ENCODE data around the gene ENOX1.

GRCh38 chr13:43631106-43631505 is 155.7 kb downstream of the ENOX1 start:
- TF ChIP-seq CTCF (conservative IDR thresholded peaks at IDR 0.05; ENCODE audit: low read depth, low read length) (no peak), EZH2 (IDR thresholded peaks at IDR 0.05; ENCODE audit: low read length, unreplicated experiment) (no peak)
